NCI-H345 treated with DMSO at 0.1 percent for 48 hours (cell line): ENCODE results near the gene BCDIN3D.

Experiments
- DNase-seq: peaks from one replicate; lab custom pipeline; 2025; ENCODE audit not compliant: unreplicated experiment; lab: John Stamatoyannopoulos, UW

Gene BCDIN3D

GRCh38 chr12:49823350-49823749 is 19.6 kb downstream of the BCDIN3D start:
- DNase-seq, result no peak

GRCh38 chr12:49821373-49822287 is 21.3 kb downstream of the BCDIN3D start:
- DNase-seq, result no peak

- DNase-seq, result no peak
Observed at GRCh38 chr12:49819786-49820185, 23.1 kb downstream of the BCDIN3D start.

- DNase-seq, result no peak
Observed at GRCh38 chr12:49818241-49818895, 24.5 kb downstream of the BCDIN3D start.

- no peak for DNase-seq
Observed at GRCh38 chr12:49813131-49813530, 29.8 kb downstream of the BCDIN3D start.

GRCh38 chr12:49811961-49812401 is 30.9 kb downstream of the BCDIN3D start:
- DNase-seq, result no peak

GRCh38 chr12:49811136-49811535 is 31.8 kb downstream of the BCDIN3D start:
- no peak for DNase-seq

GRCh38 chr12:49809906-49810389 is 33.0 kb downstream of the BCDIN3D start:
- DNase-seq, result no peak

GRCh38 chr12:49809381-49809905 is 33.5 kb downstream of the BCDIN3D start:
- DNase-seq, result no peak

GRCh38 chr12:49808686-49809380 is 34.1 kb downstream of the BCDIN3D start:
- DNase-seq, result no peak

- no peak for DNase-seq
Observed at GRCh38 chr12:49807991-49808580, 34.8 kb downstream of the BCDIN3D start.

GRCh38 chr12:49806877-49807276 is 36.0 kb downstream of the BCDIN3D start:
- no peak for DNase-seq

GRCh38 chr12:49806321-49806813 is 36.5 kb downstream of the BCDIN3D start:
- DNase-seq, result no peak

- DNase-seq, result no peak
Observed at GRCh38 chr12:49805409-49805808, 37.5 kb downstream of the BCDIN3D start.

- no peak for DNase-seq
Observed at GRCh38 chr12:49804821-49805220, 38.1 kb downstream of the BCDIN3D start.

- DNase-seq, result no peak
Observed at GRCh38 chr12:49803693-49804450, 39.0 kb downstream of the BCDIN3D start.

GRCh38 chr12:49801141-49802063 is 41.5 kb downstream of the BCDIN3D start:
- DNase-seq, result no peak

GRCh38 chr12:49800421-49801140 is 42.3 kb downstream of the BCDIN3D start:
- DNase-seq, result no peak
